CD4-positive, alpha-beta T cell treated with Interleukin-15 for 1 hour (primary cell): ENCODE results near the gene MAN2C1.
A peak's percentile ranks its signal among the peaks of the same experiment; 100 is the strongest.
"Not testable (repeated sequence)": the region's sequence is repeated elsewhere in the genome, so short reads cannot be mapped to it uniquely, and the experiment has no call there.

Experiments
- DNase-seq: peaks from one replicate; pipeline ENCODE4 v3.0.0-alpha.2; 2020

The MAN2C1 gene

DNA sequence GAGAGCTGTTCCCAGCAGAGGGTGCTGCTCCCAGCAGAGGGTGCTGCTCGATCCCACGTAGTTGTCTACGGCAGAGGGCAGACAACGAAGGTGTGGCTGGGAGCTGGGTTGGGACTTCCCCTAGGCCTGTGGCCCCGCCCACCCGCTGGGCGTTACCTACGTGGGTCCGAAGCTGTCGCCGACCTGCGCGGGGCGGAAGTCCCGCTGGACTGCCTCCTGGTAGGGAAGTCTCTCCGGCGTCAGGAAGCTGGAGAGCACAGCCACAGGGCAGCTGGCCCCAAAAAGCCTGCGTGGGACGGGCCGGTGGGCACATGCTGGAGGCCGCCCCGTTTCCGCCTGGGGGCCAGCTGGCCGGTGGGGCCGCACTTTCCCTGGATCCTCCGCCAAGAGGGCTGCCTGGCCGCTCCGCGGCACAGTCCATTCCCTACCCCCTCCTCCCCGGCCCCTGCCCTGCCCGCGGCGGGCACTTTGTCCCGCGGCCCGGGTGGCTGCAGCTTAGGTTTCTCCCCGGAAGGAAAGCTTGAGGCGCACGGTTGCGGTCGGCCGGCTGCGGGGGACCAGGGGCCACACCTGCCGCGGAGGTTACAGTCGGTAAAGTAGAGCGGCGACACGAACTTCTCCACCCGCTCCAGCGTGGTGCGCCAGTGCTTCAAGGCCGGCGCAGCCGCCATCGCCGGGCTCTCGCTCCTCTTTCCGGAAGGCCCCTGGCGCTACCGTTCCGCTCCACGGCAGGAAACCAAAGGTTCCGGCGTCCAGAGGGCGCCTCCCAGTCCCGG is at the start of gene MAN2C1:
Gene MAN2C1 (minus strand): TSS at position 695 of the 776 bp plus-strand sequence. CDS start 24 bp downstream, at position 671.
- peak; percentile 94 for DNase-seq

DNA sequence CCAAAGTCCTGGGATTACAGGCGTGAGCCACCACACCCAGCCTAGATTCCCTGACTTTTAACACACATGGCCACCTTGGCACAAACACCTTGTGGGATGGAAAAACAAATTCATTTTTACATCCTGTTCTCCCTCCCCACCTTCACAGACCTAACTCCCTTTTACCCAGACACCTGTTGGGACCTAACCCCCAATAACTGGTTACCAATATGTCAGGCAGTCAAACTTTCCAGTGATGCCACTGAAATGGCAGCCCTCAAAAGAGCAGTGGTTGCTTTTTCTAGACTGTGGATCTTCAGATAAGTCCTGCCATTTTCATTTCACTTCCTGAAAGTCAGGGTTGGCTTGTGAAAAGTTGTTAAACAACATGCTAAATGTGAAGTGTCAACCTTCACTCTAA is 48.2 kb upstream of the MAN2C1 start:
- no peak for DNase-seq

DNA sequence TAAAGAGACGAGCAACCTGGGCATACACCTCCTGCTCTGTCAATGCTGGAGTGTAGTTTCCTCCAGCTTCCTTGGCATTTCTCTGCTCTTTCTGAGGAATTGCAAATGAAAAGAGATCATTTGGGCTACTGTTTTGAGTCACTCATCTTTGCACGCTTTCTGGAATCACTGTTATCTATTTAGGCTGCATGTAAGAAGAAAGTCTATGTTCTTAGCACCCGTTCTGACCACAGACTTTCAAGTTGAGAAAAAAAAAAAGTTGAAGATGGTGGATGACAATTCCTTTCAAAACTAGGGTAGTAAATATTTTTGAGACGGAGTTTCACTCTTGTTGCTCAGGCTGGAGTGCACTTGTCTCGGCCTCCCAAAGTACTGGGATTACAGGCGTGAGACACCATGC is 41.8 kb upstream of the MAN2C1 start:
- no peak for DNase-seq

DNA sequence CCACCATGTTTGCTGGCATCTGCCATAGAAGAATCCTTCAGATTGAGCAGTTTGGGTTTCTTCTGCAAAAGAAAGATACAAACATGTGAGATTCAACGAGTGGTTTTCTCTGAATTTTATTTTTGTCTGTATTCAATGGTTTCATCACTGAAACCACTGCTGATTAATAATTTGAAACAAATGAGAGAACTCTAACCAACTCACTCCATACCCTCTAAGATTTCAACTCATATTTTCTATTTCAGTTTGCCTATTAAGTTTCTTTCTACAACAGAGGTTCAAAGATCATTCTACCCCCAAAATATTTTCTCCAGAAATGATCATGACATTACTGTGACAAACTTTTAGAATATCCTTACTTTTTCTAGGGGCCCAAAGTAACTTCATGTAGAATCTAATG is 38.7 kb upstream of the MAN2C1 start:
- no peak for DNase-seq

DNA sequence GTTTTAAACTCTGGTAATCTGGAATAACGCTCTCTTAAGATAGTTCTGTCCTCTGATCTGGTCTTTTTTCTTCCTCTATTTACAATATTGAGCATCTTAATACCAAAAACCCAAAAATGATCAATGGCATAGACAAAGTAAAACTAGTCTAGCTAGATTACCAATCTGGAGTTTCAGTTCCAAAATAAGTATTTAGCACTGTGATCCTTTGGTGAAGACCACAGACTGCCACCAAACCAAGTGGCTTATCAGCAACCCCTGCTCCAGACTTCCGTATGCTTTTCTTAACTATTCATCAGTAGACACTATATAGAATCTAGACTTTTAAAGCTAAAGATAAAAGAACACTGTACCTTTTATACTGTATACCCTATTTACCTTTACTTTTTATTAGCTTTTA is 35.5 kb upstream of the MAN2C1 start:
- DNase-seq = no peak

DNA sequence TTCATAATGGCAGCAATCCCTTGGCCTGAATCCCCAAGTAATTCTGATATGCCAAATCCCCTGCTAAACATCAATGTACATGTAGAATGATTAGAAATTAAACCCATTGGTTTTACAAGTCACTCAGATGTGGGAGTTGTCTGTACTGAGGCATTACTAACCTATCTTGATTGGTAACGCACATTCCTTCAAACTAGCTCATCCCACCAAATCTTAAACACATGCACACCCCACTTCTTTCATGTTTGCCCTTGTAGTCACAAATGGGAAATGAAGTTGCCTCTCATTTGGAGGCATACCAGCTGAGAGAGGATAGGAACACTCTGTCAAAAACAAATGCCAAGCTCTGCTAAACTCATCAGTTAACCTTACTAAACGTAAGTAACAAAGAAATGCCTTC is 29.1 kb upstream of the MAN2C1 start:
- no peak for DNase-seq

DNA sequence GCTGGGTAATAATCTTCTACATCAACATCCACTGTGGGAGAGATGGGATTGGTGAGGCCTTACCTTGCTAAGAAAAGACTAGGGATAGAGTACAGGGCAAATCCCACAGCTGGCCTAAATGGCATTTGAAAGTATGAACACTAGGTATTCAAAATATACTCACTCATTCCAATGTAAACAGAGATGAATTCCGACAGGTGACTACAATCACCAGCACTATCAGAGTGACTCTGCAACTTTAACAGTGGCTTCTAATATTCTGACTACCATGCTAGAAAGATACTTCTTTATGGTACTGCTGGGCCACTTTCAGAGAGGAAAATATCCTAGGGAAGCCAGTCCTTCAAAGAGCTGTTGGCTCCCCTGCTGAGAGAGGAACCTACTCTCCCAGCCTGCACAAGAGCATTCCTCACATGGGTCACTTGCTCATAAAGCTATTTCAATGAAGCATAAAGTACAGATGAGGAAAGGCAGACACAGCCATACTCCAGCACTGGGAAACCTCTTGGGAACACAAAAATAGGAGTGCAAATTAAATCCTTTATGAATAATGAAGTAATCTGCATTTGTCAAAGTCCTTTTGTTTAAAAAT is 21.5 kb upstream of the MAN2C1 start:
- DNase-seq = no peak

DNA sequence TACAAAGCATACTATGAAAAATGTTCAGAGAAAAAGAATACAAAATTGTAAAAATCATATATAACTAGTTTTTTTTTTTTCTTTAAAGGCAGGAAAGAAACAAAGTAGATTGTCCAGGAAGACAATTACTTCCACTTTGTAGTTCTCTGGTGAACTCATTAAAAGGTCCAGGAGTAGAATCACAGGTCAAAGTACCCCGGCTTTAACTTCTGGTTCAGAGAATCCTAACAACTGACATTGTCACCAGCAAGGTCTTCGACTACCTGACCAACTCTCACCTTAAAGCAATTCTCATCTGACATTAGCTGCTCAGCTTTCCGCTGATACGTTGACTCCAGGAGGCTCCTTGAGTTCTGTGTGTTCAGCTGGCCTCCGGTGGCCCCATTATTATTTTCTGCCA is 15.6 kb upstream of the MAN2C1 start:
- DNase-seq = not testable (repeated sequence)

DNA sequence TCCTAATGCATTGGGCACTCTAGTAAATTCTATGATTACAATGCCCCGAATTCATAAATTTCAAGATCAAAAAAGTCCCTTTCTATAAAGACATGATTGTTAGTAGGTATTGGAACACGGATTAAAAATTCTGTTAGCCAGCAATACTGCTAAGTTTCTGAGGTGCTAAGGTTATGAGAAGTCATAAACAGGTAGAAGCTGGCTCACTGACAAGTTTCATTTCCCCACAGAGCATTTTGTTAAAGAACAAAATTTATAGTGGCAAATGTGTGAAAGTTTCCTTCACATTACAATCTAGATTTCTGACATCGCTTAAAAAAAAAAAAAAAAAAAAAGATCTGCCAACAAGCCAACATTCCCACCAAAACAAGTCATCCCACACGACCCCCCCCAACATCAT is 12.4 kb upstream of the MAN2C1 start:
- DNase-seq = no peak

DNA sequence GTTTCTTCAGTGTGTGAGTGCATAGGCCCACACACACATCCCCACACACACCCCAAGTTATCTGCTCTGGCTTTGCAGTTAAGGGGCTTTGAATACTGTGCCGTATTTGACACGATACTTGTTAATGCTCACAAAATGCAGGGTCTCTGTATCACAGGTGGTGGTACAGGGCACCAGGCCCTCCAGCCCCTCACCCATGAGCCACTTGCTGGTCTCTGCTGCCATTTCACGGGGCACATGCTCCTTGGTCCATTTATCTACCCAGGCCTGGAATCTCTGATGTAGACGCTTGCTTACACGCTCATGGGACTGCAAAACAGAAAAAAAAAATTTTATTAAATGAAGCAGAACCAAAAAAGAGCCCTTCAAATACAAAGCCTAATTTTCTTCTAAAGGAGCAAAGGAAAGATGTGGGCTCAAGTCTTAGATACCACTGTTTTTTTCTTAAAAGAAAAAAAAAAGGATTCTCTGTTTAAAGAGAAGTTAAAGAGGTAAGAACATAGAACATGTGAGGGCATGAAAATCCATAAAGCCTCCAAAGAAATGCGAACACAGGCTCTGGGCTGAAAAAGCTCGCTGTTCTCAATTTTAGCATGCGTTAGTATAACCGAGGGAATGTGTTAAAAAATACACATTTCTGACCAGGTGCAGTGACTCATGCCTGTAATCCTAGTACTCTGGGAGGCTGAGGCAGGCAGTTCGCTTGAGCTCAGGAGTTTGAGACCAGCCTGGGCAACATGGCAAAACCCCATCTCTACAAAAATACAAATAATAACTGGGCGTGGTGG is 3.7 kb upstream of the MAN2C1 start:
- no peak for DNase-seq

DNA sequence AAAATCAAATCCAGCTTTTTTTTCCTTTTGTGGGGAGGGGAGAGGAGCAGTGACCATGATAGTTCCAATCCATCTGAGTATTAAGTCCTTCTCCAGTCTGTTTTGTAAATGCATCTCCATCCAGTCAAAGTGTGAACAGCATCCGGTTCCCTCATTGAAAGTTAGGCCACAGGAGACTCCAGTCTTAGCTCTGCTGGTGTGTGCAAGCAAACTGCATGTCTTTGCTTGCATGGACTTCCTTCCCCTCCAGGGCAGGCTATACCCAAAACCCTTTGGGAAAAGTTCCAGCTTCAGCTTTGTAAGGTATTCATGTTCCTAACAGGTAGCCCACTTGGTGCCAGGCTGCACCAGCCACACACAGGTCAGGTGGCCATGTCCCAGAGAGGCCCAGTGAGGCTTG is 3.1 kb upstream of the MAN2C1 start:
- DNase-seq = no peak

DNA sequence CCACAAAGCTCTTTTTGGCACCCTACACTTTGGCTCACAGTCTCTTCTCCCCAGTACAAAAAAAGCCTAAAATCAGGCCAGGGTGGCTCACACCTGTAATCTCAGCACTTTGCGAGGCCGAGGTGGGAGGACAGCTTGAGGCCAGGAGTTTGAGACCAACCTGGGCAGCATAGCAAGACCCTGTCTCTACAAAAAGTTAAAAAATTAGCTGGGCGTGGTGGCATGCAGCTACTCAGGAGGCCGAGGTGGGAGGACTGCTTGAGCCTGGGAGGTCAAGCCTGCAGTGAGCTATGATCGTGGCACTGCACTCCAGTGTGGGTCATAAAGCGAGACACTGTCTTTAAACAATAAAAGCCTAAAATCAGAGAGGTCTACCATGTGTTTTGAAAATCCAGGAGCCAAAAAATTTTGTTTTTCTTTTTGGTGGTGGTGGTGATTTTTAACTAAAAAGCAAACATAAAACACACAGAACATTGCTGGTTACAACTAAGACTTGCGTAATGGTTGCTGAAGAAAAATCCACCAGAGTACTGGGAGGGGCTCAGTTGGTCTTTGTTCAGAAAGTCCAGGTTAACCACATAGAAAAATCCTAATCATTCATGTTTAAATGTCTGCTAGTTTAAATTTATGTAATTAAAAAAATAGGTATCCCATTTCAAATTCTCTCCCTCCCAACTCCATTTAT is 1.6 kb upstream of the MAN2C1 start:
- DNase-seq = no peak

DNA sequence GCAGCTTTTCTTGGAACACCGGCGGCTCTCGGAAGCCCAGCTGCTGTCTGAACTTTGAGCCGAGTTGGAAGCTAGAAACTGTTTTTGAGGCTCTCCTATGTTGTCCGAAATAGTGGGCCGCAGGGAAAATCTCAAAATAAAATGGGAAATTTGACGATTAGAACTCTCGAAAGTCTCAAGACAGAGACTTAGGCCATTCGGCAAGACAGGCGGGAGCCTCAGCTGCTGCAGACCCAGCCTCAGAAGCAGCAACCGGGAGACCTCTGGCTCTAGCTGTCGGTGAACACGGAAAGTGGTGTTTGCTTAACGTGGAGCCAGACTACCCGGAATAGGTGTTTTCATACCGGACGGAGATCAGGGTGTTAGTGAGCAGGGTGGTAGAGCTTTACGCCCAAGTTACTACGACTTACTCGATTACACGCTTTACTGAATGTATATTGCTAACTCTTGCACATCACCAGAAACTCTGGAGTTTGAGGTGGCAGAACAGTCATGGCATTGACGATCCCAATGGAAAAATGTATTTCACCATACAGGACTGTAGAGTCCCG is 357 bp upstream of the MAN2C1 start:
- DNase-seq = no peak

DNA sequence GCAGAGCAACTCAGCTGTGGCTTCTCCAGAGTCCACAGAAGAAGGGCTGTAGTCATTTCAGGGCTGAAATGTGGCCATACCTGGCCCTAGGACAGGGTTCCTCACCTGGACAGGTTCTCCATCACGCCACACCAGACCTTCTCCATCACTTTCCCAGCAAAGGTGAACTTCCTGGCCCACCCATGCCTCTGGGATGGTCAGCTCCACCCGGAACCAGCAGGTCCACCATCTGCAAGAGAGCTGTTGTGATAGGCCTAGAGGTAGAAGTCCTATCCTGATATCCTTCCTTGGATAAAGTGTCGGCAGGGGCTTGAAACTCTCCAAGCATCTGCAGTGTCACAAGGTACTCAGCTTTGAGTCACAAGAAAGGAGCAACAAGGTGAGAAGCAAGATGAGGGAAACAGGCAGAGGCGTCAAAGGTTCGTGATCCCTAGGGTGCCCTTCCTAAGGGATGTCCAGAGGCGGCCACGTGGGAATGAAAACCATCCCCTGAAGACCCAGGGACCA is 948 bp downstream of the MAN2C1 start:
- no peak for DNase-seq

DNA sequence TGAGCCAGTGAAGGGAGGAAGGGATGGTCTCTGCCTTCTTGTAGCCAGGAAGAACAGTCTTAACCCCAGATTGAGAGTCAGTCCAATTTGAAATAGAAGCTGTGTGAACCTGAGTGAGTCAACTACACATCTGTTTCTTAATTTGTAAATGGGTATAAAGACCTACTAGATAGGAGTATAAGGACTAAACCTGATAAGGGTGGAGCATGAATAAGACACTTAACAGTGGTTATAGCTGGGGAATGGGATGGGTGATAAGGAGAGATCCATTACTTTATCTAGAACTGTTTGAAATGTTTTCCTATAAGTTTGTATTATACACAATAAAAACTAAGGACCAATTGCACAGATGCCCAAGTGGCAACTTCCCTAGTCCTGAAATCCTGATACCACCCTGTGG is 1.4 kb downstream of the MAN2C1 start:
- DNase-seq = no peak

DNA sequence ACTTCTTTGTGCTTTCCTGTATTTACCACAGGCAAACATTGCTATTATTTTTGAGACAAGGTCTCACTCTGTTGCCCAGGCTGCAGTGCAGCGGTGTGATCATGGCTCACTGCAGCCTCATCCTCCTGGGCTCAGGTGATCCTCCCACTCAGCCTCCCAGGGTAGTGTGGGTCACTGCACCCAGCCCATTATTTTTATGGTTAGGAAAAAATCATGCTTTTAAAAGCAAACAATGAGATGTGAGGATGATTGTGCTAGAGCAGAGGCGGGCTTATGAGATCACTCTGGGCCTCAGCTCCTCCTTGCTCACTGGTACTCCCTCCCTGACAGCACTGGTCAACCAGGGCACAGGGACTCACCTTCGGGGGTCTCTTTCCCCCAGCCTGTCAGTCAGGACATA is 2.2 kb downstream of the MAN2C1 start:
- no peak for DNase-seq

DNA sequence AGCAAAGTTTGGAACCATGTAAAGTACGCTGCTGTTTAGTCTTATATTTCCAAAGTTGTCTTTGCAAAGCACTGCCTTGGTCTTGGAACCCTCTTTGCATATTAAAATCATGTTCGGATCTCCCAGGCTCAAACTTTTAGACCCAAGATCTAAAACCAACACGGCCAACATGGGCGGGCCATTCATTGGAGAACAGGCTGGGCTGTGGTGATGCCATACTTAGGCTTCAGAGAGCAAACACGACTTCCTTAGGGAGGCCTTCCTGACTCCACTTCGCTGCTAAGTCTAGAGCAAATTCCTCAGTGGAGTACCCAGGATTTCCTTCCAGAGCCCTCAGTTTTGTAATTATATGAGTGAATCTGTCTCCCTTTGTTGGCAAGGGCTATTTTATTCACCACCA is 3.5 kb downstream of the MAN2C1 start:
- no peak for DNase-seq

DNA sequence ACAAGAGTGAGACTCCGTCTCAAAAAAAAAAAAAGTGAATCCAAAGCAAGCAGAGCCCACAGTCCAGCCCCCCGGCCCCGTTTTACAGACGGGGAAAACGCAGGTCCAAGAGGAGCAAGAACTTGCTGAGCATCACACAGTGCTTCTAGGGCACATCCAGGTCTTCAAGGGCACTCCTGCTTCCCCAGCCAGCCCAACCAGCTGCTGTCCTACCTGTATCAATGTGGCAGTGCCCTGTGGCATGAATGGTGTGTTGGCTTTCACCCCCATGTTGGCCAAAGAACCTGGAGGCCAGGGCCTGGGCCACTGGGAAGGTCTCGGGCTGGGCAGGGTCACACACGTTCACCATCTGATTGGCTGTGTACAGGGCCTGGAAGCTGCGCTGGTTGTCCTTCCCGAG is 4.6 kb downstream of the MAN2C1 start:
- DNase-seq = no peak

DNA sequence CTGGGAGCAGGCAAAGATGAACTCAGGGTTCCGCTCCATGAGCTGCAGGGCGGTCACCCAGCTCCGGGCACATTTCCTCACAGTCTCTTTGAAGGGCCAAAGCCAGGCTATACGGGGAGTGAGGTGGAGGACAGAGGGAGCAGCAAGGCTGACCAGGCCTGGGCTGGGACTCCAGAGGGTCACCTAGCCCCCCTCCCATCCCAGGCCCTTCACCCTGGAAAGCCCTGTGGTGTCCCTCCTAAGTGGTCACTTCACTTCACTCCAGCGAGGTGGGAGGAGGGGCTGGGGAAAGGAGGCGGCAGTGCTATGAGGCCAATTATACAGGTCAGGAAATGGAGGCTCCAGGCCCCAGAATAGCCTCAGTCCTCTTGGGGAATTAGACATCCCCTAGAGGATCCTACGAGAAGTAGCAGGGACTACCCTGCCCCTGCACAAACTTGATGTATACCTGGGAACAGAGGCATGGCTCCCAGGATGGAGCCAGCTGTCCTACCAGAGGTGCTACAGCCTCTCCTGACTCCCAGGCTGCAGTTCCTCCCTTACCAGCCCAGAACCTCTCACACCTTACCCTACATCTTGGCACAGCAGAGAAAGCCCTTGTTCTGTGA is 5.7 kb downstream of the MAN2C1 start:
- DNase-seq = no peak

DNA sequence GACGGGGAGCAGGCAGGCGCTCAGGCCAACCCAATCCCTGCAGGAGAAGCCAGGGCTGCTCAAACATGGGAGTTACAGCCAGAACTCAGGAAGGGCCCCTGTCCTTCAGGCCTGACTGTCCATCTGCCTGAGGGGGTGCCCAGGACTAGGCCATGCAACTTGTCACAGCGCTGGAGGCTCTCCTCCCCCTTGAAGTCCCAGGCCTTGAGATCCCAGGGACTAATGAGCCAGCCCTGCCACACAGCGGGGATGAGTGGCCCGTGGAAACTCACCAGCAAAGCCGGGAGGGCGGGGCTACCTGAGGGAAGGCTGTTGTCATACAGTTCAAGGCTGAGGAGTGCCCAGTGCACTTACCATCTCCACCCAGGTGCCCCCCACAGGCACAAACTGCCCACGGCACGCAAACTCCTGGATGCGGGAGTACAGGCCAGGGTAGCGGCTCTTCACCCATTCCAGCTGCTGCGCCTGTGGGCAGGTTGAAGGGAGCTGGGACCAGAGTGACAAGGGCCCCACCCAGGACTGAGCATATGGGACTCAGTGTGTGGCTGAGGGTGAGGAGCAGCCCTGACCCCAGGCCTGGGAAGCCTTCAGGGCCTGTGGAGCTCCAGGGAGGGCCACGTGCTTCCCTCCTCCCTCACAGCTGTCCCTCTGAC is 6.3 kb downstream of the MAN2C1 start:
- DNase-seq = no peak

DNA sequence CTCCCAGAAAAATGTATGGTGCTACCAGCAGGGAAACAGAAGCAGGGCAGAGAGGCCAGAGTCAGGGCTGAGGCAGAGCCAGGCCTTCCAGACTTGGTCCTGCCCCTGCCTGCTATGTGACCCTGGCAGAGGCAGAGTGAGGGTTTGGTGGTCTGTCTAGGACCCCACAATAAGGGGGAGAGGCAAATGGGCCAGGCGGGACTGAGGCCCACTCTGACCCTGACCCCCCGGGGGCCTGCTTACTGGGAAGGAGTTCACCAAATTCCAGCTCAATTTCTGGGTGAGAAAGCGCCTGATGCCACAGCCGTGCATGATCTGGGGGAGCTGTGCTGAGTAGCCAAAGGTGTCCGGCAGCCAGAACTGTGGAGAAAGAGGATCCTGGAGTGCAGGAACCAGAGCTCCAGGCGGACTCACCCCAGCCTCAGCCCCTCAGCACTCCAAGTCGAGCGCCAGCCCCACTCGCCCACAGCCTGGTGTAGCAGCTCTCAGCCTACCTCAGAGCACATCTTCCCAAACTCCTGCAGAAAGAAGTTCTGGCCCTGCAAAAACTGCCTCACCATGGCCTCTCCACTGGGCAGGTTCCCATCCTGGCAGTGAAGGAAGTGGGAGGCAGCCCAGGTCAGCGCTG is 6.9 kb downstream of the MAN2C1 start:
- no peak for DNase-seq
